Muscle of arm (tissue), 12 donors: ENCODE measurements around the gene PALM. TPM values are rescaled to one million over a fixed set of nuclear protein-coding genes. Genes with fewer than 3 reads are reported as not detected.

Source experiments
- polyA plus RNA-seq, 12 donors: library from polyadenylated mRNA; unstranded; fragments of 120-200 nt; gene quantifications; one replicate each; pipeline ENCODE4 v1.2.1, GENCODE V29; 2013; ENCODE audit not compliant: insufficient read length in 12 of 12

Gene PALM
- polyA plus RNA-seq, 12 donors = 17.2 to 80.5 (median 33.1) TPM; not detected in 1

Other genes with a start within 250 kb of the PALM start
- gene SHC2, start 247.9 kb upstream of the PALM start, polyA plus RNA-seq = 10 to 100 TPM in 11 of 12 donors, not detected in 1; 19.9 to 49.3 (median 27.0) TPM
- 10 to 100 TPM in 2 of 12 donors, 1 to 10 TPM in 9, not detected in 1; 3.8 to 24.5 (median 7.3) TPM for gene MADCAM1, start 212.4 kb upstream of the PALM start, polyA plus RNA-seq
- gene TPGS1, start 201.4 kb upstream of the PALM start, polyA plus RNA-seq = 10 to 100 TPM in 1 of 12 donors, 1 to 10 TPM in 10, not detected in 1; 2.8 to 26.4 (median 4.6) TPM
- 100 to 1,000 TPM in 1 of 12 donors, 10 to 100 TPM in 10, not detected in 1; 48.4 to 140 (median 61.1) TPM for gene CDC34, start 177.2 kb upstream of the PALM start, polyA plus RNA-seq
- gene GZMM, start 164.9 kb upstream of the PALM start, polyA plus RNA-seq = under 1 TPM in 7 of 12 donors, not detected in 5; 0.20 to 0.72 (median 0.26) TPM
- gene BSG, start 136.3 kb upstream of the PALM start, polyA plus RNA-seq = 100 to 1,000 TPM in 11 of 12 donors, not detected in 1; 109 to 224 (median 171) TPM
- under 1 TPM in 10 of 12 donors, not detected in 2; 0.13 to 0.61 (median 0.31) TPM for gene HCN2, start 119.1 kb upstream of the PALM start, polyA plus RNA-seq
- gene POLRMT, start 75.4 kb upstream of the PALM start, polyA plus RNA-seq = 10 to 100 TPM in 11 of 12 donors, not detected in 1; 23.7 to 58.0 (median 29.2) TPM
- gene FGF22, start 69.1 kb upstream of the PALM start, polyA plus RNA-seq = under 1 TPM in 4 of 12 donors, not detected in 8; 0.09 to 0.21 (median 0.16) TPM
- 10 to 100 TPM in 11 of 12 donors, not detected in 1; 17.8 to 52.8 (median 19.0) TPM for gene RNF126, start 45.7 kb upstream of the PALM start, polyA plus RNA-seq
- gene FSTL3, start 32.5 kb upstream of the PALM start, polyA plus RNA-seq = 10 to 100 TPM in 11 of 12 donors, not detected in 1; 11.0 to 25.9 (median 12.2) TPM
- gene PRSS57, start 13.5 kb upstream of the PALM start, polyA plus RNA-seq = 1 to 10 TPM in 1 of 12 donors, under 1 TPM in 5, not detected in 6; 0.15 to 1.2 (median 0.19) TPM
- gene MISP, start 42.2 kb downstream of the PALM start, polyA plus RNA-seq = 10 to 100 TPM in 1 of 12 donors, under 1 TPM in 9, not detected in 2; 0.07 to 36.0 (median 0.12) TPM
- gene PTBP1, start 88.5 kb downstream of the PALM start, polyA plus RNA-seq = 100 to 1,000 TPM in 11 of 12 donors, not detected in 1; 116 to 245 (median 136) TPM
- gene PLPPR3, start 113.0 kb downstream of the PALM start, polyA plus RNA-seq = 1 to 10 TPM in 3 of 12 donors, under 1 TPM in 7, not detected in 2; 0.12 to 2.7 (median 0.46) TPM
- gene AZU1, start 118.9 kb downstream of the PALM start, polyA plus RNA-seq = 1 to 10 TPM in 5 of 12 donors, under 1 TPM in 5, not detected in 2; 0.42 to 8.7 (median 0.90) TPM
- gene PRTN3, start 132.1 kb downstream of the PALM start, polyA plus RNA-seq = 10 to 100 TPM in 1 of 12 donors, 1 to 10 TPM in 7, under 1 TPM in 2, not detected in 2; 0.66 to 12.0 (median 1.3) TPM
- 1 to 10 TPM in 2 of 12 donors, under 1 TPM in 5, not detected in 5; 0.21 to 1.2 (median 0.33) TPM for gene ELANE, start 143.4 kb downstream of the PALM start, polyA plus RNA-seq
- 10 to 100 TPM in 1 of 12 donors, 1 to 10 TPM in 9, under 1 TPM in 1, not detected in 1; 0.98 to 20.8 (median 1.6) TPM for gene CFD, start 150.7 kb downstream of the PALM start, polyA plus RNA-seq
- gene MED16, start 184.3 kb downstream of the PALM start, polyA plus RNA-seq = 1,000 to 10,000 TPM in 1 of 12 donors, 10 to 100 TPM in 11; 26.2 to 1,072 (median 32.9) TPM
- not detected for gene RNU6-9, start 184.5 kb downstream of the PALM start, polyA plus RNA-seq
- gene R3HDM4, start 204.3 kb downstream of the PALM start, polyA plus RNA-seq = 10 to 100 TPM in 11 of 12 donors, not detected in 1; 21.0 to 60.9 (median 27.3) TPM
- not detected for gene KISS1R, start 208.4 kb downstream of the PALM start, polyA plus RNA-seq
- gene ARID3A, start 217.1 kb downstream of the PALM start, polyA plus RNA-seq = 100 to 1,000 TPM in 1 of 12 donors, 10 to 100 TPM in 6, 1 to 10 TPM in 5; 7.5 to 100 (median 10.3) TPM